HepG2 (cell line): ENCODE data around the gene NR1H2. TPM values are rescaled to one million over a fixed set of nuclear protein-coding genes. Genes with fewer than 3 reads are reported as not detected.

Experiments
- CBFB ChIP-seq: sonication (generic); formaldehyde crosslinking; IDR thresholded peaks from 2 replicates; pipeline ENCODE4 v1.4.0; 2020; ENCODE audit warnings: missing genetic modification reagents
- DBP ChIP-seq: sonication (generic); formaldehyde crosslinking; IDR thresholded peaks from 2 replicates; pipeline ENCODE4 v1.4.0; 2020; ENCODE audit warnings: missing genetic modification reagents; ENCODE audit errors: not compliant biosample characterization
- GPBP1L1 ChIP-seq: sonication (generic); formaldehyde crosslinking; IDR thresholded peaks from 2 replicates; pipeline ENCODE4 v1.5.0; 2020; ENCODE audit warnings: mild to moderate bottlenecking, missing genetic modification reagents
- GTF2F1 ChIP-seq: fragments of 150-350 bp; IDR thresholded peaks from 2 replicates; pipeline ENCODE4 v1.6.1; 2014; ENCODE audit warnings: low read length
- HINFP ChIP-seq: sonication (generic); formaldehyde crosslinking; IDR thresholded peaks from 2 replicates; pipeline ENCODE4 v1.4.0; 2020; ENCODE audit warnings: low read depth, mild to moderate bottlenecking, missing genetic modification reagents
- HOXD1 ChIP-seq: sonication (generic); formaldehyde crosslinking; IDR thresholded peaks from 2 replicates; pipeline ENCODE4 v1.5.0; 2020; ENCODE audit warnings: missing genetic modification reagents
- RBM22 ChIP-seq: fragments of 200-400 bp; formaldehyde crosslinking; optimal IDR thresholded peaks from 2 replicates; pipeline ENCODE3; 2017; ENCODE audit warnings: mild to moderate bottlenecking, low read length, moderate library complexity
- SALL2 ChIP-seq: sonication (generic); formaldehyde crosslinking; IDR thresholded peaks from 2 replicates; pipeline ENCODE4 v1.8.1; 2023; ENCODE audit warnings: mild to moderate bottlenecking, missing genetic modification reagents, inconsistent platforms
- SP2 ChIP-seq: sonication (generic); formaldehyde crosslinking; IDR thresholded peaks from 2 replicates; pipeline ENCODE4 v1.5.1; 2020; ENCODE audit warnings: mild to moderate bottlenecking, missing genetic modification reagents
- SP5 ChIP-seq: IDR thresholded peaks from 2 replicates; pipeline ENCODE4 v1.6.1; 2016; ENCODE audit warnings: low read depth, borderline replicate concordance
- TBP ChIP-seq: sonication (generic); formaldehyde crosslinking; IDR thresholded peaks from 2 replicates; pipeline ENCODE4 v1.5.0; 2020; ENCODE audit warnings: missing genetic modification reagents
- TCF7 ChIP-seq: sonication (generic); IDR thresholded peaks from 2 replicates; pipeline ENCODE4 v1.6.1; 2016; ENCODE audit warnings: antibody characterized with exemption, low read depth
- ZBTB2 ChIP-seq: sonication (generic); formaldehyde crosslinking; IDR thresholded peaks from 2 replicates; pipeline ENCODE4 v1.8.0; 2022; ENCODE audit warnings: low read depth, missing genetic modification reagents
- ZFY ChIP-seq: sonication (generic); formaldehyde crosslinking; IDR thresholded peaks from 2 replicates; pipeline ENCODE4 v1.4.0; 2020; ENCODE audit warnings: missing genetic modification reagents
- ZNF503 ChIP-seq: sonication (generic); formaldehyde crosslinking; IDR thresholded peaks from 2 replicates; pipeline ENCODE4 v1.4.0; 2020; ENCODE audit warnings: missing genetic modification reagents
- ZNF546 ChIP-seq: sonication (generic); formaldehyde crosslinking; conservative IDR thresholded peaks from 2 replicates; pipeline ENCODE4 v1.8.1; 2023; ENCODE audit warnings: mild to moderate bottlenecking, missing genetic modification reagents
- ZNF678 ChIP-seq: sonication (generic); formaldehyde crosslinking; IDR thresholded peaks from 2 replicates; pipeline ENCODE4 v1.4.0; 2020; ENCODE audit warnings: mild to moderate bottlenecking, missing genetic modification reagents
- ZNF7 ChIP-seq: IDR thresholded peaks from 2 replicates; pipeline ENCODE4 v1.6.1; 2016; ENCODE audit warnings: missing biosample characterization, missing genetic modification reagents
- ZNF737 ChIP-seq: sonication (generic); formaldehyde crosslinking; IDR thresholded peaks from 2 replicates; pipeline ENCODE4 v1.5.0; 2020; ENCODE audit warnings: missing genetic modification reagents, mild to moderate bottlenecking, borderline replicate concordance
- ZNF83 ChIP-seq: sonication (generic); formaldehyde crosslinking; IDR thresholded peaks from 2 replicates; pipeline ENCODE4 v1.4.0; 2020; ENCODE audit warnings: missing genetic modification reagents, mild to moderate bottlenecking, borderline replicate concordance
- ZSCAN21 ChIP-seq: sonication (generic); formaldehyde crosslinking; IDR thresholded peaks from 2 replicates; pipeline ENCODE4 v1.8.0; 2022; ENCODE audit warnings: mild to moderate bottlenecking, missing genetic modification reagents, moderate library complexity, borderline replicate concordance
- polyA plus RNA-seq, 8 experiments: library from polyadenylated mRNA; depleted of rRNA in 3 of 8; stranded (reverse) in 7 of 8; unstranded in 1 of 8; fragments of >200 nt; fragmentation: Illumina TruSeq in 4 of 8; extraction: Trizol in 4 of 8; gene quantifications; 2 replicates each; pipeline versions ENCODE4 v1.2.1 to v1.2.3, GENCODE V29; 2011 to 2016; ENCODE audit warnings: low read depth in 4 of 8, missing spikeins in 1 of 8, mixed read lengths in 1 of 8; ENCODE audit not compliant: insufficient read depth in 1 of 8
- total RNA-seq, 5 experiments: library from RNA; depleted of rRNA; stranded (reverse); fragments of >200 nt; fragmentation: Illumina TruSeq; extraction: Trizol; gene quantifications; 2 replicates each; pipeline ENCODE4 v1.2.3, GENCODE V29; 2016; ENCODE audit warnings: low read depth in 1 of 5

NR1H2 gene
- total and polyA plus RNA-seq, 2 of the 13 experiments (the other 11 are each of a cell fraction or from before 2014, with no cell fraction given): 10.3 to 13.5 TPM

- TF ChIP-seq SP2 (CRISPR knock-in tag) (peak; percentile 35; the same call in 1 of the 2 replicates), HOXD1 (CRISPR knock-in tag) (0 out of 2 replicates have a peak, but pooled peaks have one; percentile 31), RBM22 (no peak), TBP (CRISPR knock-in tag) (no peak), ZNF503 (CRISPR knock-in tag) (0 out of 2 replicates have a peak, but pooled peaks have one; percentile 36), ZNF83 (CRISPR knock-in tag) (0 out of 2 replicates have a peak, but pooled peaks have one; percentile 29), SP5 (CRISPR knock-in tag) (peak; percentile 67; the same call in 1 of the 2 replicates), ZFY (CRISPR knock-in tag) (peak; percentile 76), CBFB (peak; percentile 61; the same call in 1 of the 2 replicates), SALL2 (CRISPR knock-in tag) (peak; percentile 83), GPBP1L1 (CRISPR knock-in tag) (no peak), ZNF678 (CRISPR knock-in tag) (no peak), DBP (CRISPR knock-in tag) (no peak), TCF7 (no peak), ZSCAN21 (CRISPR knock-in tag) (peak; percentile 45; the same call in 1 of the 2 replicates), GTF2F1 (no peak), ZNF546 (CRISPR knock-in tag) (no peak), ZNF737 (no peak), ZBTB2 (no peak), ZNF7 (no peak), HINFP (CRISPR knock-in tag) (no peak)
Measured at GRCh38 chr19:50383852-50384684, 7.8 kb downstream of the NR1H2 start, which contains the start of gene POLD1 (continued).
